ENCODE measurements around the gene PCDHGB4.
"Not testable (repeated sequence)": the region's sequence is repeated elsewhere in the genome, so short reads cannot be mapped to it uniquely, and the experiment has no call there.

The PCDHGB4 gene

DNA sequence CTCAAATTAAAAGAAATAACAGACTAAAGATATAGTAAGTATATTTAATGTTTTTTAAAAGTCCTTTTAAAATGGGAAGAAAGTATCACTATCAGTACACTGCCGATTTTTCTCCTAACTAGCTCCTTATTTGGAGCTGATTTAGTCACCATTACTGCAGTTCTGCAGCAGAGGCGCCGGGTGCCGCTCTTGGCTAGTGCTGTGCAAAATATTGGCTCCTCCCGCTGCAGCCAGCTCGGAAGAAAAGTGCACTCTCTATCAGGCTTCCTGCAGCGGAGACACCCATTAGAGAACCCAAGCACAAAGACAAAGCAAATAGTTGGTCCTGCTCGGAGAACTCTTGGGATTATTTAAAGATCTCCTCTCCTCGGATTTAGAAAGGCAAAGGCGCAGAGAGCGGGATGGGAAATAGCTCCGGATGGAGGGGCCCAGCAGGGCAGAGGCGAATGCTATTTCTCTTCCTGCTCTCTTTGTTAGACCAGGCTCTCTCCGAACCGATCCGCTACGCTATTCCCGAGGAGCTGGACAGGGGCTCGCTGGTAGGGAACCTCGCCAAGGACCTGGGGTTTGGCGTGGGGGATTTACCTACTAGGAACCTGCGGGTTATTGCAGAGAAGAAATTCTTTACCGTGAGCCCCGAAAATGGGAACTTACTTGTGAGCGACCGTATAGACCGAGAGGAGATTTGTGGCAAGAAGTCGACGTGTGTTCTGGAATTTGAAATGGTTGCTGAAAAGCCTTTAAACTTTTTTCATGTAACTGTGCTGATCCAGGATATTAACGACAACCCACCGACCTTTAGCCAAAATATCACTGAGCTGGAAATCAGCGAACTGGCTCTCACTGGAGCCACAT lies 17.3 kb upstream of the PCDHGB4 start, which contains the start of gene PCDHGB3:
Gene PCDHGB3 (plus strand): TSS at position 249 of the 855 bp plus-strand sequence. CDS start 153 bp downstream, at position 402.
- DNase-seq = peak; percentile 33 to 40

DNA sequence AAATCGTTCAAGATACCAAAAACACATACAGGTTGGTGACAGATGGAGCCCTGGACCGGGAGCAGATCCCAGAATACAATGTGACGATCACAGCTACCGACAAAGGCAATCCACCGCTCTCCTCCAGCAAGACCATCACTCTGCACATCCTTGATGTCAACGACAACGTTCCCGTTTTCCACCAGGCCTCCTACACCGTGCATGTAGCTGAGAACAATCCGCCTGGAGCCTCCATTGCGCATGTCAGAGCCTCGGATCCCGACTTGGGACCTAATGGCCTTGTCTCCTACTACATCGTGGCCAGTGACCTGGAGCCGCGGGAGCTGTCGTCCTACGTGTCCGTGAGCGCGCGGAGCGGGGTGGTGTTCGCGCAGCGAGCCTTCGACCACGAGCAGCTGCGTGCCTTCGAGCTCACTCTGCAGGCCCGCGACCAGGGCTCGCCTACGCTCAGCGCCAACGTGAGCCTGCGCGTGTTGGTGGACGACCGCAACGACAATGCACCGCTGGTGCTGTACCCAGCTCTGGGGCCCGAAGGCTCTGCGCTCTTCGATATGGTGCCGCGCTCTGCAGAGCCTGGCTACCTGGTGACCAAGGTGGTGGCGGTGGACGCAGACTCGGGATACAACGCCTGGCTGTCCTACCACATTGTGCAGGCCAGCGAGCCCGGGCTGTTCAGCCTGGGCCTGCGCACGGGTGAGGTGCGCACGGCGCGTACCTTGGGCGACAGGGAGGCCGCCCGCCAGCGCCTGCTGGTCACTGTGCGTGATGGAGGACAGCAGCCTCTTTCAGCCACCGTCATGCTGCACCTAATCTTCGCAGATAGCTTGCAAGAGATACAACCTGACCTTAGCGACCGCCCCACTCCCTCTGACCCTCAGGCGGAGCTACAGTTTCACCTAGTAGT lies 15.7 kb upstream of the PCDHGB4 start:
- DNase-seq = no peak

DNA sequence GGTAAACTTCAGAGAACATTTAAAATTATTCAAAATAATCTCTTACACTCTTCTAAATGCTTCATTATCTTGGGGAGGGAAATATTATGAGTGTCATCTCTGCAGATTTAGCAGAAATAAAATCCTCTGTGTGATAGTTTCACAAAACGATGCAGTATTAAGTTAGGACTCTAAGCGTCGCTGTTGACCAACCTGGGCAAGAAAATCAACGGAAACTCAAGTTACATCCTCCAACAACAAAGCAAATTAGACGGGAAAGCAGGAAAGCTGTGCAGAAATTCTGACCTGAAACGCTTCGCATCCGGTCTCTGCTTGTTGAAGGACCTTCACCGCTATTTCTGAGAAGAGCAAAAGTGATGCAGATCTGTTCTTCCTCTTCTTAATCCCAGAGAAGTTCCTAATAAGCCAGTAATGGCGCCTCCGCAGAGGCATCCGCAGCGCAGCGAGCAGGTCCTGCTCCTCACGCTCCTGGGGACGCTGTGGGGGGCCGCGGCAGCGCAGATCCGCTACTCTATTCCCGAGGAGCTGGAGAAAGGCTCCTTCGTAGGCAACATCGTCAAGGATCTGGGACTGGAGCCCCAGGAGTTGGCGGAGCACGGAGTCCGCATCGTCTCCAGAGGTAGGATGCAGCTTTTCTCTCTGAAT lies 13.7 kb upstream of the PCDHGB4 start, which contains the start of gene PCDHGA6:
Gene PCDHGA6 (plus strand): TSS at position 219 of the 645 bp plus-strand sequence. CDS start 193 bp downstream, at position 412.
- no peak for DNase-seq

DNA sequence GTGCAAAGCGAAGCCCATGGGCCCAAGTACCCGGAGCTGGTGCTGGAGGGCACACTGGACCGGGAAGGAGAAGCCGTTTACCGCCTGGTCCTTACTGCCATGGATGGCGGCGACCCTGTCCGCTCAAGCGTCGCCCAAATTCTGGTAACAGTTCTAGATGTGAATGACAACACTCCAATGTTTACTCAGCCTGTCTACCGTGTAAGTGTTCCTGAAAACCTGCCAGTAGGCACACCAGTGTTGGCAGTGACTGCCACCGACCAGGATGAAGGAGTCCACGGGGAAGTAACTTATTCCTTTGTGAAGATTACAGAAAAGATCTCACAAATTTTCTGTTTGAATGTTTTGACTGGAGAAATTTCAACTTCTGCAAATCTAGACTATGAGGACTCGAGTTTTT lies 12.9 kb upstream of the PCDHGB4 start:
- no peak for DNase-seq

- not testable (repeated sequence) for DNase-seq
These were observed 11.9 kb upstream of the PCDHGB4 start for GRCh38 chr5:141375444-141376155.

DNA sequence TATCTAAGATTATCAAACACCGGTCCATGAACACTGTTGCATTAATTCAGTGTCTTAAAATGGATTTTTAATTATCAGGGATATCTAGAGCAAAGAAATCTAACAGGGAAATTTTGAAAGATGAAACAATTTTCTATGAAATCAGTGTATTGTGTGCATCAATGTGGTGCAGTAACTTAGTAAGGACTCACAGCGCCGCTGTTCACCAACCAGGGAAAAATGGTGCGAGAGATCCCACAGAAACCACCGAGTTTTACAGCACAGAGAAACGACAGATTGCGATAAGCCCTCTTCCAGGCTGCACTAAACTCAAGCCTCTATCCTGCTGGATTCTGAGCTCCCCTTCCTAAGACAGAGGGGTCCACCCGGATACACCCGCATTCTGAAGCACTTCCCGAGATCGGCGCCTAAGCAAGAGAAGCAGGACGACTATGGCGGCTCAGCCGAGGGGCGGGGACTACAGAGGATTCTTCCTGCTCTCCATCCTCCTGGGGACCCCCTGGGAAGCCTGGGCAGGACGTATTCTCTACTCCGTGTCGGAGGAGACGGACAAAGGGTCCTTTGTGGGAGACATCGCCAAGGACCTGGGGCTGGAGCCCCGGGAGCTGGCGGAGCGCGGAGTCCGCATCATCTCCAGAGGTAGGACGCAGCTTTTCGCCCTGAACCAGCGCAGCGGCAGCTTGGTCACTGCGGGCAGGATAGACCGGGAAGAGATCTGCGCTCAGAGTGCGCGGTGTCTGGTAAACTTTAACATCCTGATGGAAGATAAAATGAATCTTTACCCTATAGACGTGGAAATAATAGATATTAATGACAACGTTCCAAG lies 4.8 kb upstream of the PCDHGB4 start, which contains the start of gene PCDHGA7:
Gene PCDHGA7 (plus strand): TSS at position 274 of the 826 bp plus-strand sequence. CDS start 158 bp downstream, at position 432.
- DNase-seq = no peak

GRCh38 chr5:141383345-141383744 lies 4.2 kb upstream of the PCDHGB4 start:
- DNase-seq = no peak

GRCh38 chr5:141384471-141385267 lies 2.8 kb upstream of the PCDHGB4 start:
- DNase-seq = no peak

- DNase-seq = no peak
These were observed 1.2 kb downstream of the PCDHGB4 start for GRCh38 chr5:141388661-141389060.

GRCh38 chr5:141389153-141390042 lies 1.9 kb downstream of the PCDHGB4 start:
- DNase-seq = no peak

DNA sequence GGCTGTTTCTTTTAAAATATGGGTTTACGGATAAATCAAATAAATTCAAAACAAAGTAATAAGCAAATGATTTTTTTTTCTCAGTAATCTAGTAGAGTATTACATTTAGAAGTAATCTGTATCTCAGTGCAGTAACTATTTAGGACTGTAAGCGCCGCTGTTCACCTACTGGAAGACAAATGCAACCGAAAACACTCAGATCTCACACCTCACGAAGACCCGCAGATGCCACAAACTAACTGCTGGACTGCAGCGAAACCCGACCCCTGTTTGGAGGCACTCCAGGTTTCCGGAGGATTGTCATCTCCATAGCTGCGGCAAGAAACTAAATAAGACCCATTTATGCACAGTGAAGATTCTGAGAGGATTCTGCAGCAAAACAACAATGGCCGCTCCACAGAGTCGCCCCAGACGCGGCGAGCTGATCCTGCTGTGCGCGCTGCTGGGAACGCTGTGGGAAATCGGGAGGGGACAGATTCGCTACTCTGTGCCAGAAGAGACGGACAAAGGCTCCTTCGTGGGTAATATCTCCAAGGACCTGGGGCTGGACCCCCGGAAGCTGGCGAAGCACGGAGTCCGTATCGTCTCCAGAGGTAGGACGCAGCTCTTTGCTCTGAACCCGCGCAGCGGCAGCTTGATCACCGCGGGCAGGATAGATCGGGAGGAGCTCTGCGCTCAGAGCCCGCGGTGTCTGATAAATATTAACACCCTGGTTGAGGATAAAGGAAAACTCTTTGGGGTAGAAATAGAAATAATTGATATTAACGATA lies 5.1 kb downstream of the PCDHGB4 start, which contains the start of gene PCDHGA8:
Gene PCDHGA8 (plus strand): TSS at position 205 of the 770 bp plus-strand sequence. CDS start 181 bp downstream, at position 386.
- DNase-seq = no peak

DNA sequence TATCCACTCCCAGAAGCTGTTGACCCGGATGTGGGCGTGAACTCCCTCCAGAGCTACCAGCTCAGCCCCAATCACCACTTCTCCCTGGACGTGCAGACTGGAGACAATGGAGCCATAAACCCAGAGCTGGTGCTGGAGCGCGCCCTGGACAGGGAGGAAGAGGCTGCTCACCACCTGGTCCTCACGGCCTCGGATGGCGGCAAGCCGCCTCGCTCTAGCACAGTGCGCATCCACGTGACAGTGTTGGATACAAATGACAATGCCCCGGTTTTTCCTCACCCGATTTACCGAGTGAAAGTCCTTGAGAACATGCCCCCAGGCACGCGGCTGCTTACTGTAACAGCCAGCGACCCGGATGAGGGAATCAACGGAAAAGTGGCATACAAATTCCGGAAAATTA lies 5.8 kb downstream of the PCDHGB4 start:
- no peak for DNase-seq

GRCh38 chr5:141394401-141395187 lies 7.1 kb downstream of the PCDHGB4 start:
- DNase-seq = not testable (repeated sequence)

GRCh38 chr5:141397756-141398551 lies 10.5 kb downstream of the PCDHGB4 start, which contains the start of gene PCDHGB5:
Gene PCDHGB5, plus strand, starts transcription at chr5:141397947. Its CDS starts 181 bp downstream, at chr5:141398128.
- DNase-seq = peak; percentile 31 to 43

- no peak for DNase-seq
These were observed 11.1 kb downstream of the PCDHGB4 start for GRCh38 chr5:141398608-141399007.

DNA sequence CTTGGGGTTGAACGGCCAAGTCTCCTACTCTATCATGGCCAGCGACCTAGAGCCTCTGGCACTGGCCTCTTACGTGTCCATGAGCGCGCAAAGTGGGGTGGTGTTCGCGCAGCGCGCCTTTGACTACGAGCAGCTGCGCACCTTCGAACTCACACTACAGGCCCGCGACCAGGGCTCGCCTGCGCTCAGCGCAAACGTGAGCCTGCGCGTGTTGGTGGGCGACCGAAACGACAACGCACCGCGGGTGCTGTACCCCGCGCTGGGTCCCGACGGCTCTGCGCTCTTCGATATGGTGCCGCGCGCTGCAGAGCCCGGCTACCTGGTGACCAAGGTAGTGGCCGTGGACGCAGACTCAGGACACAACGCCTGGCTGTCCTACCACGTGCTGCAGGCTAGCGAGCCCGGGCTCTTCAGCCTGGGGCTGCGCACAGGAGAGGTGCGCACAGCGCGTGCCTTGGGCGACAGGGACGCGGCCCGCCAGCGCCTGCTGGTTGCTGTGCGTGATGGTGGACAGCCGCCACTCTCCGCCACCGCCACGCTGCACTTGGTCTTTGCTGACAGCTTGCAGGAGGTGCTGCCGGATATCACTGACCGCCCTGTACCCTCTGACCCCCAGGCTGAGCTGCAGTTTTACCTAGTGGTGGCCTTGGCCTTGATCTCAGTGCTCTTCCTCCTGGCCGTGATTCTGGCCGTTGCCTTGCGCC lies 12.2 kb downstream of the PCDHGB4 start:
- DNase-seq = no peak
